T-helper 1 cell treated with Interleukin-12 subunit alpha and Interleukin-12 subunit beta and Interleukin-4 antibody, amounts not matched to agents 30 ng/mL and 1 ng/mL, for 36 hours (primary cell): Measurements from ENCODE around the gene LOC101059915.

Experiments
- intact Hi-C: fragments of 100-400 bp; cut with micrococcal nuclease; formaldehyde crosslinking; loops from one replicate; pipeline ENCODE4 v1.15.1; 2024

LOC101059915 gene

GRCh38 chrX:71667328-71668247 is at the start of gene LOC101059915:
LOC101059915 (plus strand) TSS chrX:71667546.
- intact Hi-C loops, result no loop called here

GRCh38 chrX:71617742-71618141 is 49.6 kb upstream of the LOC101059915 start:
- intact Hi-C loops, result loop anchor here (1.0 to 5.0 kb wide), 5 partner anchors 8 to 505 kb away; partner anchors contain the start of genes IL2RG and TAF1

- intact Hi-C loops, result loop anchor here (1.0 to 5.0 kb wide), 5 partner anchors 9 to 506 kb away; partner anchors contain the start of genes IL2RG and TAF1
Observed at GRCh38 chrX:71618303-71618721, 49.0 kb upstream of the LOC101059915 start, which contains the start of gene CXCR3. CXCR3 (minus strand) TSS chrX:71618511; CDS start chrX:71618449, 62 bp downstream.

GRCh38 chrX:71618787-71619186 is 48.6 kb upstream of the LOC101059915 start:
- intact Hi-C loops, result loop anchor here (1.0 to 5.0 kb wide), 5 partner anchors 9 to 506 kb away; partner anchors contain the start of genes IL2RG and TAF1

- intact Hi-C loops, result loop anchor here (5.0 kb wide), 2 partner anchors 483 to 507 kb away; partner anchors contain the start of gene IL2RG
Observed at GRCh38 chrX:71619193-71619592, 48.2 kb upstream of the LOC101059915 start.

- intact Hi-C loops, result loop anchor here (5.0 kb wide), 2 partner anchors 482 to 508 kb away; partner anchors contain the start of gene IL2RG
Observed at GRCh38 chrX:71619986-71620385, 47.4 kb upstream of the LOC101059915 start.

GRCh38 chrX:71621603-71622002 is 45.7 kb upstream of the LOC101059915 start:
- intact Hi-C loops, result loop anchor here (1.0 to 2.0 kb wide), 4 partner anchors 13 to 89 kb away; partner anchors contain the start of gene OGT

GRCh38 chrX:71622032-71622575 is 45.2 kb upstream of the LOC101059915 start:
- intact Hi-C loops, result loop anchor here (1.0 to 2.0 kb wide), 4 partner anchors 13 to 89 kb away; partner anchors contain the start of gene OGT

GRCh38 chrX:71622576-71623450 is 44.5 kb upstream of the LOC101059915 start:
- intact Hi-C loops, result loop anchor here (1.0 to 2.0 kb wide), 4 partner anchors 14 to 90 kb away; partner anchors contain the start of gene OGT

GRCh38 chrX:71623714-71624113 is 43.6 kb upstream of the LOC101059915 start:
- intact Hi-C loops, result loop anchor here (2.0 kb wide), 2 partner anchors 15 to 91 kb away; partner anchors contain the start of gene OGT

GRCh38 chrX:71625471-71625870 is 41.9 kb upstream of the LOC101059915 start:
- intact Hi-C loops, result no loop called here

- intact Hi-C loops, result no loop called here
Observed at GRCh38 chrX:71626576-71626975, 40.8 kb upstream of the LOC101059915 start.

GRCh38 chrX:71627588-71628404 is 39.5 kb upstream of the LOC101059915 start:
- intact Hi-C loops, result no loop called here

- intact Hi-C loops, result no loop called here
Observed at GRCh38 chrX:71629467-71629866, 37.9 kb upstream of the LOC101059915 start.

- intact Hi-C loops, result no loop called here
Observed at GRCh38 chrX:71632923-71633657, 34.3 kb upstream of the LOC101059915 start.

- intact Hi-C loops, result no loop called here
Observed at GRCh38 chrX:71634366-71634765, 33.0 kb upstream of the LOC101059915 start.

GRCh38 chrX:71636438-71637252 is 30.7 kb upstream of the LOC101059915 start:
- intact Hi-C loops, result no loop called here

GRCh38 chrX:71637253-71637618 is 30.1 kb upstream of the LOC101059915 start:
- intact Hi-C loops, result no loop called here
